IPS-NIHi7 (cell line): ENCODE results near the gene PTPRG.

Experiments used
- DNase-seq: peaks from one replicate; pipeline ENCODE4 v3.0.0; 2012; ENCODE audit warnings: mixed read lengths; ENCODE audit errors: extremely low spot score

PTPRG gene

GRCh38 chr3:61826161-61826560 lies 264.8 kb downstream of the PTPRG start:
- DNase-seq = no peak

DNA sequence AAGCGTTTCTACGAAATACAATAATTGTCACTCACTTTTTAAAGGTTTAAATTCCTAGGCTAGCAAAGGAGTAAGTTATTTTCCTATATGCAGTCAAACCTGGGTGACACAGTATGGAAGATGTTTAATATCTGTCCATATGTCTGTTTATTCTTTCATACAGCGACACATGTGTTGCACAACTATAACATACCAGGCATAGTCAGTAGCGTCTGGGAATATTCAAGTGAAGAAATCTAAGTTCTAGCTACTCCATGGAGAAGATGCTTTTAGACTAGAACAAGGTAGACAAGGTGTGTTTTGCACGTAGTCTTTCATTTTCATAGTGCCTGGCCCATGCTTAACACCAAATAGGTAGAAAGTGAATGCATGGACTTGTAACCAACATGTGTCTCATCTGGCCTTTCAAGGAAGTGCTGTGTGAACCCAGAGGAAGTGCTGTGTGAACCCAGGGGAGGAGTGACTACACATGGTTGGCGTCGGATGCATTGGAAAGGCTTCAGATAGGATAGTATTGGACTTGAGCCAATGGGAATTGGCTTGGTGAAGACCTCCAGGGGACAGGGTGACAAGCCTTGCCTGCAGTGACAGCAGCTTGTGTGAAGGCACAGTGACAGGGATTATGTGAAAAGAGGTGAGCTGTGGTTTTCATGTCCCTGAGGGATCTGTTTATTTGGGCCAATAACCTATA lies 267.0 kb downstream of the PTPRG start:
- no peak for DNase-seq

- DNase-seq = no peak
Measured at GRCh38 chr3:61828880-61829721, 267.7 kb downstream of the PTPRG start.

DNA sequence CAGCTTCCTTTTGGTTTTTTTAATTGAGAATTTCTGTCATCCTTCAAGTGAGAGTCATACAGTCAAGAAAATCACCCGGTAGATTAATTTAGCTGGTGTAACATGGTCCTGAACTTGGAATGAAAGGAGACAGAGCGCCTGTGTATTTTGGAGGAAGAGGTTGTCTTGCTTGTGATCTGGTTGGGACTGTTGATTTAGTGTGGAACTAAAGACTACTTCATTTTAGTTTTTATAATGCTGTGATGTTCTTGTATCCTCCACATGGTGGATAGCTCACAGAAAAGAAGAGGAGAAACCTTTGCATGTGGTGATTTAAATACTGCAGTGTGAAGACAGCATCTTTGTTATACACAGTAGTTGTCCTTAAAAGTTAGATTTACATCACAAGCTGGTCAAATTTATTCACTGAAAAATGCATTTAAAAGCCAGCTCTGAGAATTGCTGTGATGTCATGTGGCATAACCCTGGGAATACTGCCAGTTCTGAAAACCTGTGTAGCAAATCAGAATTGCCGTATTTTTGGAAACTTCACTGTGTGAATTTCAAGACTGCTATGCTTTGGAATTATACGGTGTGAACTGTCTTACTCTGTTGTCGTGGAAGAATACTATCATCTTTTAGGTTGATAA lies 268.5 kb downstream of the PTPRG start:
- DNase-seq = no peak

- DNase-seq = no peak
Measured at GRCh38 chr3:61831973-61832372, 270.6 kb downstream of the PTPRG start.

DNA sequence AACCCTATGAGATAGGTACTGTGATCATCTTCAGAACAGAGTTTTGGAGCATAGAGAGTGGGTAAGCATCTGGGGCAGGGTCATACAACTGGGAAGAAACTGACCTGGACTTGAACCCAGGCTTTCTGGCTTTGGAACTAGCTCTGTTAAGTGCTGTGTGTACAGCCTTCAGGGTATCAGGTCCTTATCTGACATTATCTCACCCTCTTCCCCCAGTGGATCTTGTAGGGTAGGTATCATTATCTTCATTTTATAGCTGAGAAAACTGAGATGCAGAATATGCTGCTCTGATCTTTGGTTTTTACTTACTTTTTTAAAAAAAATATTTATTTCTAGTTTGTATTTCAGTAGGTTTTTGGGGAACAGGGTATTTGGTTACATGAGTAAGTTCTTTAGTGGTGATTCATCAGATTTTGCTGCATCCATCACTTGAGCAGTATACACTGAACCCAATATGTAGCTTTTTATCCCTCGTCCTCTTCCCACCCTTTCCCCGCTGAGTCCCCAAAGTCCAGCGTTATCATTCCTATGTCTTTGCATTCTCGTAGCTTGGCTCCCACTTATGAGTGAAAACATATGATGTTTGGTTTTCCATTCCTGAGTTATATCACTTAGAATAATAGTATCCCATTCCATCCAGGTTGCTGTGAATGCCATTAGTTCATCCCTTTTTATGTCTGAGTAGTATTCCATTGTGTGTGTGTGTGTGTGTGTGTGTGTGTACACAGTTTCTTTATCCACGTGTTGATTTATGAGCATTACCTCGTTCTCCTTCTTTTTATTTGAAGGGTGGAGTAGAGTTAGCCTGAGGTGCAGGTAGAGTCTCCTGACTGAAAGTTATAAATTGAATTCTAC lies 271.2 kb downstream of the PTPRG start:
- DNase-seq = no peak

GRCh38 chr3:61839256-61839655 lies 277.9 kb downstream of the PTPRG start:
- DNase-seq = no peak

- DNase-seq = no peak
Measured at GRCh38 chr3:61841111-61841845, 279.9 kb downstream of the PTPRG start.

DNA sequence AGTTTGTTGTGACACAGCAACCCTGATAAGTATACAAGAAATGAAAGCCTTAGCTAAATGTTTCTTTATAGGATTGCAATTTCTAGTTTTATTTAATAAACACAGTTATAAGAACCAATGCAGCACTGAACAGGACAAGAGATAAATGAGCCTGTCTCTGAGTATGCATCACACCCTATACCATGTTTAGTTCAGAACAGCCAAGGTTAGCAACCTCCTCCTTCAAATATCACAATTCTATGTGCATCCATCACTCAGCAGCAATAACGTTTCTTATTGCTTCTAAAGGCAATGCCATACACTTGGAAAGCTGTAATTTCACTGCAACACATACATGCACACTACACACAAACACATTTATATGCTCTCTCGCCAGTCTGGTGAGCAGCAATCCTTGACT lies 280.6 kb downstream of the PTPRG start:
- DNase-seq = no peak

DNA sequence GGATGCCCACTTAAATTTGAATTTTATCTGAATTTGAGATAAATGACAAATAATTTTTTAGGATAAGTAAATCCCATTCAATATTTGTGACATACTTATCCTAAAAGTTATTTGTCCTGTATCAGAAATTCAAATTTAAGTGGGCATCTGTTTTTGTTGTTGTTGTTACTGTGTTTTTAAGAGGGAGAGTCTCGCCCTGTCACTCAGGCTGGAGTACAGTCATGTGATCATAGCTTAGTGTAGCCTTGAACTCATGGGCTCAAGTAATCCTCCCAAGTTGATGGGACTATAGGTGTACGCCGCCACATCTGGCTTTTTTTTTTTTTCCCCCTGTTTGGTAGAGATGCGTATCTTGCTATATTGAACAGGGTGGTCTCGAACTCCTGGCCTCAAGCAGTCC lies 283.0 kb downstream of the PTPRG start:
- DNase-seq = no peak

- no peak for DNase-seq
Measured at GRCh38 chr3:61846488-61846887, 285.1 kb downstream of the PTPRG start.

DNA sequence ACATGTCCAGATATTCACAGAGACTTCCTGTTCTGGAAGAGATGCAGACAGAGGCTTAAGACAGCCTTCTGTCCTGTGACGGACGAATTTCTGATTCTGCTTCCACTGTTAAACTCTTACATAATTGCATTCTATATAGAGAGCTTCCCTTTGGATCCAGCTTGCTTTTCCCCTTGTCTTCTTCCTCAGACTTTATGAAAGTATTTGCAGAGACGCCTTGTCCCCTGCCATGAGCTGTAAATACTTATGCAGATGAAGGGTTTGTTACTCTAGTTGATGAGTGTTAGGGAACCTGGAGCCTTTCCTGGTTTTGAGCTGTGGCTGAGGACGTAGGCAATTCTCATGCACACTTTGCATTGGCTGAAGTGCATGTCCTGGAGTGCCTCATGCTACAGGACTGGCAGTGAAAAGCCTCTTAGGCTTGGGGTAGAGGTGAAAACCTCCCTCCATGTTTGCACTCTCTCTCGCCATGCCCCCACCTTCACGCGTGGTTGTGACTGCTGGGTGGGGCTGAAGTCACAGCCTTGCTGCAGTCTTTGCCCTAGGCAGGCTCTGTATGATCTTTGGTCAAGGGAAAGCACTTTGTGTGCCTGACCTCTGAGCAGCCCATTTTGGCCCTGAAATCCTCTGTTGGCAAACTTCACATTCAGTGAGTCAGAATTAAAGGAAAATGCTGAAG lies 286.6 kb downstream of the PTPRG start:
- DNase-seq = peak; percentile 51

- no peak for DNase-seq
Measured at GRCh38 chr3:61848885-61849284, 287.5 kb downstream of the PTPRG start.

- DNase-seq = no peak
Measured at GRCh38 chr3:61853912-61854311, 292.5 kb downstream of the PTPRG start.

- no peak for DNase-seq
Measured at GRCh38 chr3:61855211-61855610, 293.8 kb downstream of the PTPRG start.

DNA sequence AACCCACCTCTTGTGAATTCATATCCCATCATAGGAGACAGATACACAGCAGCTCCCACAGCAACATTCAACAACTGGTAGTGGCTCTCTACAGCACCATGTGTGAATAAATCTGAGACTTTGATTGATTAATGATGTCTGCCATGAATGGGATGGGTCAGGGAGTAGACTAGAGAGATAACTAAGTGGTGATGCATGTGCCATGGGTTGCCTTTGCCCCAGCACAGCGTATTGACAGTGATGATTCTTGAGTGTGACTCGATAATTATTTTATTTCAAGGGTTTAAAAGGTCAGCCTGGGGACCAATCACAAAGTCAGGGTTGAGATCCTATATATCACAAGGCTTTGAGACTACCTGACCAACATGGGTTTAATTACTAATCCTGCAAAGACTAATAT lies 295.9 kb downstream of the PTPRG start:
- no peak for DNase-seq

DNA sequence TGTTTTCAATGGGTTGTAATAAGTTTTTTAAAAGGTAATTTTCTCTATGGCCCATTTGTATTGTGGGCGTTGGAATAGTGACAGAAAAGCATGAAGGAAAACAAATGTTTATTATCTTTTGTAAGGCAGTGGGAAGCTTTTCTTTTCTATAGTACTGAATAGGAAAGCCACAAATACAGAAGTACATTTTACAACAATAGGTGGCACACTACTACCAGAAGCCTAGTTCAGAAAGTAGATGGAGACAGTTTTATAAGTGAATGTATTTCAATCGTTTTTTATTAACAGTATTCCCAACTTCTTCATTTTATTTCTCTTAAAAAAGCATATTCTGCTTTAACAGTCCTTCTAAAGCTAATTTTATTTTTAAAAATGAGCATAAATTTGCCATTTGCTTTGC lies 296.7 kb downstream of the PTPRG start:
- no peak for DNase-seq

DNA sequence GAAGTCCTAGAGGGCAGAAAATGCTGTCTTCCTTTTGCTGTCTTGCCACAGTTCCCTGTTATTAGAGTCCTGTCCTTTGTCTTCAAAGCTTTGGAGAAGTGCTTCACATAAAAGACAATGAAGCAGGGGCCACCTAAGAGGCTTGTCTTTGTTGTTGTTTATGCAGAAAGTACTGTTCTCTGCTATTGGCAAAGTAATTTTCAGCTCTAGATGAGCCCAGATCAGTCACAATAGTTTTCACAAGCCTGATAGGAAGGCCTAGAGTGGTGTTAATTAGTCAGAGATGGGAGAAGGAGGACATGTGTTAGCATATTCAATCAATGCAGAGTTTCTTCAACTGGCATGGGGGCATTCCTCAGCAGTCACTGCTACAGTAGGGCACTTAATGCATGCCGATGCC lies 300.0 kb downstream of the PTPRG start:
- DNase-seq = no peak

DNA sequence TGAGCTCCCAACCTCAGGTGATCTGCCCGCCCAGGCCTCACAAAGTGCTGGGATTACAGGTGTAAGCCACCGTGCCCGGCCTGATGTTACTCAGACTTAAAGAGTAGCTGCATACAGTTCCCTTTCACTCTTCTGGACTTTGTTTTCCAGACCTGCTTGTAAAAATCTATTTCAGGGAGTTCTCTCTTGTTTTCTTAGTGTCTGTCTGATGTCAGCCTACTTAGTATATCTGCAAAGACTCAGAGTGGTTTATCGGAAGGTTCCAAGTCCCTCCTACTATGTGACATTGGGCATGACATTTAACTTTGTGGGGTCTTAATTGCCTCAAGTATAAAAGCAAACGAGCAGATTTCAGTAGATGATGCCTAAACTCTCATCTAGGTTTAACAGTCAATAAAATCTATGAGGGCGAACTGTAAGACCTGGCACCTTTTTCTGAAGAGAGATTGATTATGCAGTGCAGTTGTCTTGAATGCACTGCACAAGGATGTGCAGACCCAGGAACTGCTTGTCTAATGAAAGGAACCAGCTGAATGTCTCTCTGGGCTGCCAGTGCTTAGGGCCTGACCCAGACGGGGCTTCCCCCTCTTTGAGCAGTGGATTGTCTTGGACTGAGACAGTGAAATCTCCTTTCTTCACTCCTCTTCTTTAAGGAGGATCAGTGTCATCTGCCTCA lies 301.4 kb downstream of the PTPRG start:
- no peak for DNase-seq

- DNase-seq = no peak
Measured at GRCh38 chr3:61863579-61863978, 302.2 kb downstream of the PTPRG start.
